ENCODE data around the gene CELF6.

GRCh38 chr15:72302955-72303354 lies 17.0 kb downstream of the CELF6 start:
- TF ChIP-seq EZH2 (IDR thresholded peaks at IDR 0.05) (no peak), POLR2AphosphoS5 (IDR thresholded peaks at IDR 0.05; ENCODE audit: borderline replicate concordance, low read depth, low read length) (no peak), FOXP2 (optimal IDR thresholded peaks at IDR 0.05; ENCODE audit: control extremely low read depth, extremely low read length, insufficient read depth) (no peak)
